ENCODE data around the gene TIGAR.

DNA sequence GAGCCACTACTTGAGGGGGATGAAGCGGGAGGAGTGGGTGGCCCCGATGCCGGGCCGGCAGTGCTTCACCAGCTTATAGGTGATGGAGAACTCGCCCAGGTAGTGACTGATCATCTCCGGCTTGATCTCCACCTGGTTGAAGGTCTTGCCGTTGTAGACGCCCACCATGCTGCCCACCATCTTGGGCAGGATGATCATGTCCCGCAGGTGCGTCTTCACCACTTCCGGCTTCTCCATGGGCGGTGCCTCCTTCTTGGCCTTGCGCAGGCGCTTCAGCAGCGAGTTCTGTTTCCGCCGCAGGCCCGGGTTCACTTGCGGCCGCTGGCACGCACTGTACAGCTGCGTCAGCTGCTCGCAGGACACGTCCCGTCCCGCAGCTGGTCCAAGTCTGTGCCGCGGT lies 3.4 kb downstream of the TIGAR start:
- TF ChIP-seq, protein P1, sequence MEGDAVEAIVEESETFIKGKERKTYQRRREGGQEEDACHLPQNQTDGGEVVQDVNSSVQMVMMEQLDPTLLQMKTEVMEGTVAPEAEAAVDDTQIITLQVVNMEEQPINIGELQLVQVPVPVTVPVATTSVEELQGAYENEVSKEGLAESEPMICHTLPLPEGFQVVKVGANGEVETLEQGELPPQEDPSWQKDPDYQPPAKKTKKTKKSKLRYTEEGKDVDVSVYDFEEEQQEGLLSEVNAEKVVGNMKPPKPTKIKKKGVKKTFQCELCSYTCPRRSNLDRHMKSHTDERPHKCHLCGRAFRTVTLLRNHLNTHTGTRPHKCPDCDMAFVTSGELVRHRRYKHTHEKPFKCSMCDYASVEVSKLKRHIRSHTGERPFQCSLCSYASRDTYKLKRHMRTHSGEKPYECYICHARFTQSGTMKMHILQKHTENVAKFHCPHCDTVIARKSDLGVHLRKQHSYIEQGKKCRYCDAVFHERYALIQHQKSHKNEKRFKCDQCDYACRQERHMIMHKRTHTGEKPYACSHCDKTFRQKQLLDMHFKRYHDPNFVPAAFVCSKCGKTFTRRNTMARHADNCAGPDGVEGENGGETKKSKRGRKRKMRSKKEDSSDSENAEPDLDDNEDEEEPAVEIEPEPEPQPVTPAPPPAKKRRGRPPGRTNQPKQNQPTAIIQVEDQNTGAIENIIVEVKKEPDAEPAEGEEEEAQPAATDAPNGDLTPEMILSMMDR (conservative IDR thresholded peaks at IDR 0.05 in 1 of 2, IDR thresholded peaks at IDR 0.05 in 1 of 2; ENCODE audit: low read depth in 1 of 2, low read length in 2 of 2) = no peak
- TF ChIP-seq EZH2 (IDR thresholded peaks at IDR 0.05; ENCODE audit: low read length, missing control alignments) = no peak

All from fibroblast of lung (primary cell).